HG03378 (cell line): Measurements from ENCODE around the gene SAPCD2.

Source experiments
- ATAC-seq: cut with Tn5 transposase; IDR thresholded peaks from one replicate; pipeline ENCODE4 v1.9.1; 2021; ENCODE audit warnings: mild to moderate bottlenecking, moderate library complexity; ENCODE audit not compliant: unreplicated experiment

The SAPCD2 gene

GRCh38 chr9:137020771-137021567 is 49.4 kb downstream of the SAPCD2 start:
- ATAC-seq: no peak

GRCh38 chr9:137019891-137020683 is 50.3 kb downstream of the SAPCD2 start:
- no peak for ATAC-seq

- no peak for ATAC-seq
These were observed 51.4 kb downstream of the SAPCD2 start for GRCh38 chr9:137018761-137019559.

GRCh38 chr9:137017791-137018497 is 52.4 kb downstream of the SAPCD2 start:
- no peak for ATAC-seq

GRCh38 chr9:137017071-137017470 is 53.3 kb downstream of the SAPCD2 start:
- ATAC-seq: no peak

- ATAC-seq: no peak
These were observed 53.9 kb downstream of the SAPCD2 start for GRCh38 chr9:137016436-137016835.

- ATAC-seq: no peak
These were observed 54.4 kb downstream of the SAPCD2 start for GRCh38 chr9:137015976-137016375.

GRCh38 chr9:137015540-137015930 is 54.8 kb downstream of the SAPCD2 start:
- ATAC-seq: no peak

GRCh38 chr9:137014776-137015539 is 55.4 kb downstream of the SAPCD2 start:
- ATAC-seq: no peak

- ATAC-seq: no peak
These were observed 56.2 kb downstream of the SAPCD2 start for GRCh38 chr9:137014166-137014565.

GRCh38 chr9:137013571-137013940 is 56.8 kb downstream of the SAPCD2 start:
- ATAC-seq: no peak

- no peak for ATAC-seq
These were observed 57.4 kb downstream of the SAPCD2 start for GRCh38 chr9:137012694-137013570.
